ENCODE measurements around the gene DLEC1.

- TF ChIP-seq CTCF (IDR thresholded peaks at IDR 0.05) (no peak), EZH2 (IDR thresholded peaks at IDR 0.05; ENCODE audit: borderline replicate concordance, insufficient read depth, low read depth, low read length, poor library complexity, severe bottlenecking) (no peak)
Observed at GRCh38 chr3:38049358-38050126, 10.5 kb downstream of the DLEC1 start.

Measured in B cell (primary cell).